ENCODE measurements around the gene UTP3.

- TF ChIP-seq CTCF (IDR thresholded peaks at IDR 0.05) (no peak), EP300 (IDR thresholded peaks at IDR 0.05) (no peak)
Observed at GRCh38 chr4:70700712-70701111, 12.4 kb downstream of the UTP3 start.

Measured in ovary (tissue), 3 donors.